ENCODE results near the gene HEPN1. TPM values are rescaled to one million over a fixed set of nuclear protein-coding genes. Genes with fewer than 3 reads are reported as not detected.

The HEPN1 gene
- total and polyA plus RNA-seq, 2 donors (not counting 3 experiments of a cell fraction or from before 2014, with no cell fraction given) = not detected

GRCh38 chr11:124941703-124942102, 22.7 kb downstream of the HEPN1 start:
- Histone ChIP-seq H2AFZ (ENCODE audit: low read depth, low read length) (no peak overlapping the region), H3K79me2 (ENCODE audit: control insufficient read depth, insufficient read depth, low read length) (no peaks in the 10 kb centered on the region), H3K9me1 (replicated peaks; ENCODE audit: control insufficient read depth, extremely low read depth, insufficient read depth, low read length) (no peaks in the 10 kb centered on the region), H3K4me1 (ENCODE audit: control insufficient read depth, extremely low read depth, insufficient read depth, low read length) (no peaks in the 10 kb centered on the region), H4K20me1 (replicated peaks; ENCODE audit: control insufficient read depth, extremely low read depth, insufficient read depth, low read length) (no peaks in the 10 kb centered on the region), H3K9me3 (replicated peaks; ENCODE audit: control insufficient read depth, insufficient read depth, low read length) (no peaks in the 10 kb centered on the region), H3K9ac (replicated peaks; ENCODE audit: extremely low read depth, insufficient read depth, low read length) (no peak overlapping the region), H3K4me3 (replicated peaks in 1 of 3; ENCODE audit: insufficient read depth in 1 of 3, low read depth in 1 of 3, low read length in 3 of 3) (no peak overlapping the region), H3K36me3 (ENCODE audit: control insufficient read depth in 2 of 2, extremely low read depth in 1 of 2, insufficient read depth in 2 of 2, low read length in 2 of 2) (no peaks in the 10 kb centered on the region), H3K27me3 (ENCODE audit: control insufficient read depth in 2 of 2, insufficient read depth in 2 of 2, low read length in 2 of 2) (peaks cover 0 to 2% of the 10 kb centered on the region in 2 experiments), H3K27ac (ENCODE audit: insufficient read depth, low read depth, low read length) (no peak overlapping the region), H3K4me2 (ENCODE audit: insufficient read depth, low read length) (no peak overlapping the region)
- dilution Hi-C loops (cut with MboI; ENCODE audit: extremely low pct_ligation_motif_present, low sequenced_read_pairs) = no loop called here
- DNase-seq (ENCODE audit: low read depth, low spot score) (no peak), FAIRE-seq (no peak)
- POLR2A ChIA-PET = interaction anchor here (2.0 kb wide), 1 partner anchor 12 kb away, joined by 6 read pairs; the partner anchor contains the start of gene CCDC15
- intact Hi-C loops (cut with micrococcal nuclease) = no loop called here
- CTCF ChIA-PET = interaction anchor here (0.7 to 3.6 kb wide), 6 partner anchors 12 to 75 kb away, joined by 3 to 14 read pairs (median 3); partner anchors contain the start of gene CCDC15
- TF ChIP-seq MAX (IDR thresholded peaks at IDR 0.05; ENCODE audit: insufficient read depth, insufficient read length) (no peak), MYC (IDR thresholded peaks at IDR 0.05; ENCODE audit: low read depth, low read length) (no peak), EZH2 (IDR thresholded peaks at IDR 0.05; ENCODE audit: borderline replicate concordance, low read depth, low read length, severe bottlenecking) (no peak), POLR2A (IDR thresholded peaks at IDR 0.05; ENCODE audit: low read depth, low read length) (no peak), JUN (IDR thresholded peaks at IDR 0.05; ENCODE audit: borderline replicate concordance, insufficient read depth, insufficient read length, low read depth) (no peak), GATA2 (IDR thresholded peaks at IDR 0.05; ENCODE audit: insufficient read depth, insufficient read length, low read depth, low read length) (no peak), FOS (IDR thresholded peaks at IDR 0.05; ENCODE audit: borderline replicate concordance, insufficient read depth, low read length) (no peak)
- BruUV-seq (replicated peaks) = no TSS peak

All from endothelial cell of umbilical vein (primary cell).